SJSA1 (cell line): ENCODE data around the gene C19orf73. TPM values are rescaled to one million over a fixed set of nuclear protein-coding genes. Genes with fewer than 3 reads are reported as not detected.
"Not testable (repeated sequence)": the region's sequence is repeated elsewhere in the genome, so short reads cannot be mapped to it uniquely, and the experiment has no call there.

Experiments
- DNase-seq, 2 experiments: peaks; one replicate each; pipeline ENCODE4 v3.0.0-alpha.2; 2015 to 2020; ENCODE audit warnings: low spot score in 2 of 2, low read depth in 1 of 2
- H3K27ac ChIP-seq: fragments of 250-450 bp; sonication (Bioruptor Pico); 2 replicates; pipeline ENCODE4 v1.5.1; 2020; ENCODE audit warnings: mild to moderate bottlenecking, moderate library complexity
- H3K27me3 ChIP-seq: fragments of 250-450 bp; sonication (Bioruptor Pico); replicated peaks from 2 replicates; pipeline ENCODE4 v1.5.1; 2020; ENCODE audit warnings: mild to moderate bottlenecking, moderate library complexity
- H3K36me3 ChIP-seq: fragments of 250-450 bp; sonication (Bioruptor Pico); 2 replicates; pipeline ENCODE4 v1.5.1; 2020; ENCODE audit warnings: mild to moderate bottlenecking
- H3K4me1 ChIP-seq: fragments of 250-450 bp; sonication (Bioruptor Pico); replicated peaks from 2 replicates; pipeline ENCODE4 v1.6.1; 2021; ENCODE audit warnings: mild to moderate bottlenecking
- H3K4me3 ChIP-seq: fragments of 250-450 bp; sonication (Bioruptor Pico); 2 replicates; pipeline ENCODE4 v1.5.1; 2020; ENCODE audit warnings: mild to moderate bottlenecking
- H3K9me3 ChIP-seq: fragments of 250-450 bp; sonication (Bioruptor Pico); replicated peaks from 2 replicates; pipeline ENCODE4 v1.5.1; 2020; ENCODE audit warnings: mild to moderate bottlenecking
- total RNA-seq: library from RNA; depleted of rRNA; stranded (reverse); fragments of >200 nt; shearing (Covaris generic); gene quantifications from 2 replicates; pipeline ENCODE4 v1.2.3, GENCODE V29; 2014

Gene C19orf73
- total RNA-seq, 1 experiment from 2014 or later, result 4.3 TPM

DNA sequence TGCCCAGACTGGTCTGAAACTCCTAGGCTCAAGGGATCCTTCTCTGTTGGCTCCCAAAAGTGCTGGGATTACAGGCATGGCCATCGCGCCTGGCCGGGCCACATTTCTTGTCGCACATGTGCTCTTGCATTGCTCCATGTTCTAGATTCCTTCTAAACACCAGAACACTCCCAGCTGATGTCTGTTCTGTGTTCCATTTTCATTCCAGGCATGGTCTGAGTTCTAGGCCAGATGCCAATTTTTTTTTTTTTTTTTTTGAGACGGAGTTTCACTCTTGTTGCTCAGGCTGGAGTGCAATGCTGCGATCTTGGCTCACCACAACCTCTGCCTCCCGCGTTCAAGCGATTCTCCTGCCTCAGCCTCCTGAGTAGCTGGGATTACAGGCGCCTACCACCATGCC lies 2.9 kb upstream of the C19orf73 start:
- H3K9me3 ChIP-seq, H3K4me3 ChIP-seq, H3K36me3 ChIP-seq, H3K27me3 ChIP-seq, H3K27ac ChIP-seq, DNase-seq: not testable (repeated sequence)
- peaks cover 23% of the 10 kb centered on the region for H3K4me1 ChIP-seq

DNA sequence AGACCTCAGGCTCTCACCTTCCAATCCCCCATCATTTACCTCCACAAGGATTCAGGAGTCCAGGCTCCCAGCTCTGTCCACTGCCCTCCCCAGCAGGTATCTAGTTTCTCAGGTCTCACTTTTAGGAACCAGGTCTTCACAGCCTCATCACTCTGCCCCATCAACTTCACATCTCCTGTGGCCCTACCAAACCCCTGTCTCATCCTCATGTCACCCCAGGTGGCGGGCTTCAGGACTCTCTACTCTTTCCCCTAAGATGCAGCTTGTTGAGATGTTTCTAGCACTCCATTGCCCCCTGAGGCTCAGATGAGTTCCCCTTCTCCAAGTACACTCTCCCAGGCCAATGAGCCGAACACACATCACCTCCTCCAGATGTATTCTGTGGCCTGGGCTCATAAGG lies 1.9 kb upstream of the C19orf73 start:
- Histone ChIP-seq H3K4me3 (no peak overlapping the region), H3K27me3 (peaks cover 8% of the 10 kb centered on the region), H3K4me1 (peaks cover 23% of the 10 kb centered on the region), H3K9me3 (no peaks in the 10 kb centered on the region), H3K36me3 (peaks cover 5% of the 10 kb centered on the region; the same call in 1 of the 2 replicates), H3K27ac (no peak overlapping the region)
- no peak for DNase-seq

DNA sequence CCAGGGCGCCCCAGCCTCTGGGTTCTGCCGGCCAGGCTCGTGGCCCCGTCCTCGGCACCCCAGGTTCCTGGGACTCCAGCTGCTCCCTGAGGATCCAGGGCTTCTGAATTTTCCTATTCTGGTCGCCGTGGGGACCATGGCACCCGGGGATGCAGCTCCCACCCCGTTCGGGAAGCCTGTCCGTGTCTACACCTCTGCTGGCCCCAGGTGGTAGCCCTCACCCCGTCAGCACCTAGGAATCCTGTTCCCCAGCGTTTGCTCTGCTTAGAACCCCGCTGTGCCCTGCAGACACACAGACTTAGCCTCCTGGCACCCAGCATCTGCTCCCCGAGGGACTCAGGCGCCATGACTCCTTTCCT lies 1.4 kb upstream of the C19orf73 start:
- no peaks in the 10 kb centered on the region for H3K9me3 ChIP-seq
- DNase-seq, result no peak
- H3K27ac ChIP-seq, result no peak overlapping the region
- no peak overlapping the region; the same call in 1 of the 2 replicates for H3K4me3 ChIP-seq
- H3K36me3 ChIP-seq, result peaks cover 5% of the 10 kb centered on the region; the same call in 1 of the 2 replicates
- peaks cover 8% of the 10 kb centered on the region for H3K27me3 ChIP-seq
- peaks cover 25% of the 10 kb centered on the region for H3K4me1 ChIP-seq

DNA sequence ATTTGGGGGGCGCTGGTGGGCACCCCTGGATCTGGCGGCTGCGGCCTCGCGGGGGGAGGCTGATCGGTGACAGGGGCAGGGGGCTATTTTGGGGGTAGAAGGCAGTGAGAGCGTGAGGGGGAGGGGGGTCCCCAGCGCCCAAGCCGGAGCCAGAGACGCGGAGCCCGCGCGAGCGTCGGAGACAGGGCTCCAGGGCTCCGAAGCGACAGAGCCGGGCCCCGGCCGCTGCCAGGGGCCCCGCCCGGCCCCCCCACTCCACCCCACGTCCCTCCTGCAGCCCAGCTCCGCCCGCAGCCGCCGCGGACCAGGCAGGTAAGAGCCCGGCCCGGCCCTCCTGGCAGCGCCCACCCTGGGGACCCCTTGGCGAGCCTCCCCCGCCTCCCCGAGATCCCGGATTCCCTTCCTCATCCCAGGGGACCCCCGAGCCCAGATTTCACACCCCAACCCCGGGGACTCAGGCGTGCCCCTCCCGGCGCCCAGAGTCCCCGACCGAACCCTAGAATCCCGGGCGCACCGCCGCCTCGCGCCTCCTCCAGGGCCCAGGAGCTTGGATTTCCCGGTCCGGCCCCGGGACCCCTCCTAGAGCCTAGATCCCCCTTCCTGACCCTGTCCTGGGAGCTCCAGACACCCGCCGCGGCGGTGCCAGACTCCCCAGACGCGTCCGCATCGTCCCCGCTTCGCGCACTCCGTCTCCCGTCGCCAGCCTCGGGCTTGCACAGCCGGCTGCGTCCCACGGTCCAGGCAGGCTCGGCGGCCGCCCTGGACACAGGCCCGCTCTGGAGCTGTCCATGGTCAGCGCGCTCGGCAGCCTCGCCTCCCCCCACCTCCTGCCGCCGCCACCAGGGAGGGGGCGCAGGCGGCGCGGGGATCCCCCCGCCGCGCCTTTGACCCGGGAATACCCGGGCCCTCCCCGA lies 725 bp upstream of the C19orf73 start, which contains the start of gene PPFIA3:
PPFIA3 (plus strand) TSS at position 134 of the 914 bp plus-strand sequence. CDS start 8,330 bp downstream, outside the sequence.
- peaks cover 5% of the 10 kb centered on the region for H3K36me3 ChIP-seq
- peak within 1 kb of the TSS; percentile 76 for H3K27ac ChIP-seq
- H3K4me1 ChIP-seq, result peaks cover 31% of the 10 kb centered on the region
- H3K9me3 ChIP-seq, result no peaks in the 10 kb centered on the region
- H3K27me3 ChIP-seq, result peaks cover 8% of the 10 kb centered on the region
- DNase-seq, result peak; percentile 54 to 71
- peak within 1 kb of the TSS; percentile 58 for H3K4me3 ChIP-seq

DNA sequence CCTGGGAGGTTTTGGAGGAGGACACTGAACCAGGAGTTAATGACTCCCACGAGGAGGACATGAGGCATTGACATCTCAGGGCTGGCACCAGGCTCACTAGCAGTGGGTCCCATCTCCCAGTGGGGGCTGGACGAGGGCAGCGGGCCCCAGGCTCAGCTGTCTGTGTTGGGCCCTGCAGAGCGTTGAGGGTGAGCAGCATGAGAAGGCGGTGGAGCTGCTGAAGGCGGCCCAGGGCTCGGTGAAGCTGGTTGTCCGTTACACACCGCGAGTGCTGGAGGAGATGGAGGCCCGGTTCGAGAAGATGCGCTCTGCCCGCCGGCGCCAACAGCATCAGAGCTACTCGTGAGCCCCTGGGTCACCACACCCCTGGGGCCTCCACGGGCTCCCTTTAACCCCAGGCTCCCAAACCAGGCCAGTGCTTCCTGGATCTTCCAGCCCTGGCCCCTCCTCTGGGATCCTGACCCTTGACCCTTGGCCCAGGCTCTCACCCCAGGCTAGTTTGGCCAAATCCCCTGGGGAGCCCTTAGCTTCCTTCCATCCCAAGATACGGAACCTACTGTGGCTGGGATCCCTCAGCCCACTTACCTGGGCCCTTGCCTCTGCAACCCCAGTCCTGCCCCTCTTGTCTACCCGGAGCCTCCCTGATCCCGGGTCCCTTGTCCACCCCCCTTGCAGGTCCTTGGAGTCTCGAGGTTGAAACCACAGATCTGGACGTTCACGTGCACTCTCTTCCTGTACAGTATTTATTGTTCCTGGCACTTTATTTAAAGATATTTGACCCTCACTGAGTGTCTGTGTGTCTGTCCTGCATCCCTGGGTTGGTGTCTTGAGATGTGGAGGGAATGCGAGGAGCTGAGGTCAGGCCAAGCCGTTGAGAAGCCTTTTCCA lies 1.0 kb downstream of the C19orf73 start:
- H3K27ac ChIP-seq, result peak overlapping the region; percentile 76; the same call in 1 of the 2 replicates
- H3K9me3 ChIP-seq, result peaks cover 3% of the 10 kb centered on the region

DNA sequence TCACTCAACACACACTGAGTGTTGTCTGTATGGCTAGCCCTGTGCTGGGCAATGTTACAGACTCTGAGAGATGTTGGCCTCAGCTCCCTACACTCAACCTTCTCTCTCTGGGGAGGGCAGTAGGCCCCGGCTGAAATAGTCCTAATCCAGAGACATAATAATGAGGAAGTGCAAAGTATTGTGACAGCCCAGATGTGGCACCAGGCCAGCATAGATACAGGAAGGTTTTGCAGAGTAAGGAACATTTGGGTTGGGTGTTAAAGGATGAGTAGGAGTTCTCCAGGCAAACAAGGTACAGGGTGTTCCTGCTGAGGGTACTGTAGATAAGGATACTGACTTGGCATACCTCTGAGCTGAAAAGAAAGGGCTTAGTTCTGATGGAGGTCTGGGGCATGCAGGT lies 2.4 kb downstream of the C19orf73 start:
- Histone ChIP-seq H3K27ac (no peak overlapping the region), H3K36me3 (peaks cover 9% of the 10 kb centered on the region), H3K27me3 (peaks cover 8% of the 10 kb centered on the region), H3K4me1 (peaks cover 38% of the 10 kb centered on the region), H3K4me3 (no peak overlapping the region), H3K9me3 (peaks cover 3% of the 10 kb centered on the region)
- DNase-seq, result no peak

More for the DNA sequence above, 1.0 kb downstream of the C19orf73 start:
- Histone ChIP-seq H3K36me3 (peaks cover 9% of the 10 kb centered on the region), H3K4me1 (peaks cover 38% of the 10 kb centered on the region), H3K4me3 (peak overlapping the region; percentile 58), H3K27me3 (peaks cover 8% of the 10 kb centered on the region)
- DNase-seq, result no peak

DNA sequence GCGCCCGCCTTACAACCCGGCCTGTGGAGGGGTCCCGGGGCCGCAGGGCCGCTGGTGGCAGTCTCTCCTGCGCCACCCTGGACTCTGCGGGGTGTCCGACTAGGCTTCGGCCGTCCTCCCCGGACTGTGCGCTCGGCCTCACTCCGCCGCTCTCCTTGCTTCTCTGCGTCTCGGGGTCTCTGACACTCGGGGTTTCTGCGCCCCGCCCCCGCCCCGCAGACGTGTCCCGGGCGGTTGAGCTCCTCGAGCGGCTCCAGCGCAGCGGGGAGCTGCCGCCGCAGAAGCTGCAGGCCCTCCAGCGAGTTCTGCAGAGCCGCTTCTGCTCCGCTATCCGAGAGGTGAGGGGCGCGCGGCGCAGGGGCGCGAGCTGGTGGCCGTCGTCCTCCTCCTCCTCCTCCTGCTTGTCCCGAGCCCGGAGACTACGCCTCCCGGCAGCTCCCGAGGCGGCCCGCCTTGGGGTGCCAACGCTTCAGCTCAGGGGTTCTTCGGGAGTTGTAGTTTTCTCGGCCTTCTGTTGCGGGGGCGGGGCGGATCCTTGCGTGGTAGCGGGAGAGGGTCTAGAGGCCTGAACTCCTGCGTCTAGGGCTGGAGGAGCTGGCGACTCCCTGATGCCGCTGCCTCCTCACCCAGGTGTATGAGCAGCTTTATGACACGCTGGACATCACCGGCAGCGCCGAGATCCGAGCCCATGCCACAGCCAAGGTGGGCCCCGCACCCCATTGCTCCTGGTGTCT lies 4.1 kb downstream of the C19orf73 start:
- Histone ChIP-seq H3K36me3 (peaks cover 9% of the 10 kb centered on the region), H3K9me3 (peaks cover 3% of the 10 kb centered on the region), H3K27me3 (peaks cover 1% of the 10 kb centered on the region; the same call in 1 of the 2 replicates), H3K4me1 (peaks cover 49% of the 10 kb centered on the region), H3K27ac (peak overlapping the region; percentile 45; the same call in 1 of the 2 replicates), H3K4me3 (peak overlapping the region; percentile 74)
- peak; percentile 62 to 68 for DNase-seq

DNA sequence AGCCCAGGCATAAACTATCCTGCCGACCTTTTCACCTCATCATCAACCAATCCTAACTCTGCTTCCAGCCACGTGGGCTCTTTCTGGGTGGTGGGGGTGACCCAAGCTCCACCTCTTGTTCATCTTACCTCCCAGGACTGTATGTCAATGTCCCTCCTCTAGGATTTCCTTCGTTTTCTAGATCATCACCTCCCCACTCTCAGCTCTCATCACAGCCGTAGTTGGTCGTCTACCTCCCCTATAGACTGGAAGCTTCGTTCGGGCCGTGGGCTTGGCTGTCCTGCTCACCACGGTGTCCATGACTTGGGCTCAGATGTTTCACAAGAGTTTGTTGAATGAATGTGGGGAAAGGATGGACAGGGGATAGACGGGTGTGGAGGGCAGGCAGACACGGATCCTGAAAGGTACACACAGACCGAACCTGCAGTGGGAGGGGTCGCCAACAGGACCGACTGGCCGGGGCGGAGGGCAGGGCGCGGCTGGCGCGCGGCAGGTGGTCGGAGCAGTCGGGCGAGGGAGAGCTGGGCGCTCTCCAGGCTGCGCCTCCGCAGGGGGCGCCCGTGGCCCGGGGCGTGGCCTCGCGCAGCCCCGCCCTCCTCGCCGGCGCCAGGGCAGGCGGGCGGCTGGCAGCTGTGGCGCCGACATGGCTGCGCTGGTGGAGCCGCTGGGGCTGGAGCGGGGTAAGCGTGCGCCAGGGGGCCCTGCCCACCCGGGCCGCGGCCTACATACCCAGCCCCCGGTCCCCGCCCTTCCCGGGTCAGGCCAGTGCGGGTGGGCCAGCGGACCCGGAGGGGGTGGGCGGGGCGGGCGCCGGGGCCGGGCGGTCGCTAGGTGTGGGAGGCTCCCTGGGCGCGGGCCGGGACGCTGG lies 4.9 kb downstream of the C19orf73 start, which contains the start of gene LIN7B:
LIN7B (plus strand) TSS at position 609 of the 868 bp plus-strand sequence; CDS start at position 644, 35 bp downstream.
- Histone ChIP-seq H3K4me1 (peaks cover 51% of the 10 kb centered on the region), H3K4me3 (peak within 1 kb of the TSS; percentile 74), H3K36me3 (peaks cover 17% of the 10 kb centered on the region), H3K9me3 (peaks cover 3% of the 10 kb centered on the region), H3K27ac (peak within 1 kb of the TSS; percentile 45; the same call in 1 of the 2 replicates), H3K27me3 (no peaks in the 10 kb centered on the region)
- DNase-seq, result peak; percentile 81 to 94

DNA sequence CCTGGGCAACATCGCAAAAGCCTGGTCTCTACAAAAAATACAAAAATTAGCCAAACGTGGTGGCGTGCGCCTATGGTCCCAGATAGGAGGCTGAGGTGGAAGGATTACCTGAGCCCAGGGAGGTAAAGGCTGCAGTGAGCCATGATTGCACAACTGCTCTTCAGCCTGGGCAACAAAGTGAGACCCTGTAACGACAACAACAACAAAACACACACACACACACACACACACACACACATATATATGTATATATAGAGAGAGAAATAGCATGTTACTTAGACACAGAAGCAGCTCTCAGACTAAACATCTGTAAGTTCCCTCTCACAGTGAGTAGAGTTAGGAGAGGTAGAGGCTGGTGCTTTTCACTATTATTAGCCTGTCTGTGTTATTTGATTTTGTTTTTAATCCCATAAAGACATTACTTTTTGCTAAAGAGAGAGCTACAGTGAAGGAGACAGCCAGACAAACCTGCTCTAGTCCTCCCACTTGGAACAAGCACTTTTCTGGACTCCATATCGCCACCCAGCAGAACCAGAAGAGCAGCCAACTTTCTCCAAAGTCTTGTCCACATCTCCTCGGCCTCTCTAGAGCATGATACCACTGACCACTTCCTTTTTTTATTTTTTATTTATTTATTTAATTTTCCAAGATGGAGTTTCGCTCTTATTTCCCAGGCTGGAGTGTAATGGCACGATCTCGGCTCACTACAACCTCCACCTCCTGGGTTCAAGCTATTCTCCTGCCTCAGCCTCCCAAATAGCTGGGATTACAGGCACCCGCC lies 7.5 kb downstream of the C19orf73 start:
- H3K4me3 ChIP-seq, result no peak overlapping the region
- H3K4me1 ChIP-seq, result peaks cover 41% of the 10 kb centered on the region
- H3K27me3 ChIP-seq, result no peaks in the 10 kb centered on the region
- peaks cover 3% of the 10 kb centered on the region for H3K9me3 ChIP-seq
- no peak for DNase-seq
- H3K27ac ChIP-seq, result no peak overlapping the region
- H3K36me3 ChIP-seq, result peaks cover 43% of the 10 kb centered on the region

DNA sequence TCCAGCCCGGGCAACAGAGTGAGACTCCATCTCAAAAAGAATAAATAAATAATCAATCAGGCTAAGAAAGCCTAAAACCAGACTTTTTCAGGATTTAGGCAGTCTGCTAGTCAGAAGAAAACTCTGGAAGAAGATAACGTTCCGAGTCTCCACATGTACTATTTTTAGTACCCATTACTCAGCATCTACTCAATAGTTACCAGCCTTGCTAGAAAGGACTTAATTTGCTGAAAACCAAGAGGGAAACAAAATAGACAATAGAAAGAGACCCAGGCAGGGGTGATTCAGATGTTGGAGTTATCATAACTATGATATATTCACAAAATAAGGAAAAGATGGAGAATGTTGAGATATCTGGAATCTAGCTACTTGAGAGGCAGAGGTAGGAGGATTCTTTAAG lies 8.4 kb downstream of the C19orf73 start:
- H3K9me3 ChIP-seq, result peaks cover 3% of the 10 kb centered on the region
- H3K4me3 ChIP-seq, result no peak overlapping the region
- no peak for DNase-seq
- peaks cover 41% of the 10 kb centered on the region for H3K4me1 ChIP-seq
- H3K27me3 ChIP-seq, result no peaks in the 10 kb centered on the region
- H3K36me3 ChIP-seq, result peaks cover 46% of the 10 kb centered on the region
- no peak overlapping the region for H3K27ac ChIP-seq

DNA sequence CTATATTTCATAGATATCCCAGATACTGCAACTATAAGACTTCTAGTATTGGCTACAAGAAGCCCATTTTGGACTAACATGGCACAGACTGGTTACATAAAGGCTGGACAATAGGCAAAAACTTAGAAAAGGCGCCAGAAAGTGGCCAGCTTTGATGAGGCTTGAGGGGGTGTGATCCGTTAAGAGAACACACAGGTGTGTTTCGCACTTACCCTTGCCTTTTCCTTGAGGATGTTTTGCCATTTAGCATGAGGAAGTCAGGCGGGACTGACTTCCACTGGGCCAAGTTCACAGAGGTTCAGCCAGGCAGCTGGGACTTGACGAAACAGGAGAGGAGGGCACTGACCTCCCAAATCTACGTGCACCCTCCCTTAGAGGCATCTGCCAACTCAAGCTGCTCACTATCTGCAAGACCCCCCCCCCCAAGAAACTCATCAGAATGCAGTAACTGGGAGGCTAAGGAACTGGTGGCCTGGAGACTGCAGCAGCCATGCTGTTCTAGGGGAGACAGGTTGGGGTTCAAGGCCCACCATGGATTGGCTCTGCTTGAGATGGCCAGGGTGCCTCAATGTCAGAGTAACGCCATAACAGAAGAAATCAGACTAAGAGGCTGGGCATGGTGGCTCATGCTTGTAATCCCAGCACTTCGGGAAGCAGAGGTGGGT lies 9.2 kb downstream of the C19orf73 start:
- Histone ChIP-seq H3K27me3 (no peaks in the 10 kb centered on the region), H3K4me3 (no peak overlapping the region), H3K27ac (no peak overlapping the region), H3K9me3 (peaks cover 3% of the 10 kb centered on the region), H3K36me3 (peaks cover 55% of the 10 kb centered on the region), H3K4me1 (peaks cover 33% of the 10 kb centered on the region)
- DNase-seq, result no peak
